OCI-LY7 (cell line): ENCODE results near the gene PDSS1. TPM values are rescaled to one million over a fixed set of nuclear protein-coding genes. Genes with fewer than 3 reads are reported as not detected.

Experiments
- BruUV-seq: library from RNA; stranded (reverse); fragments of 400-500 nt; replicated peaks from 2 replicates; lab custom pipeline; 2021; lab: Mats Ljungman, UMichigan
- CTCF ChIA-PET: fragments of 300-600 bp; sonication (Branson Sonifier 250); formaldehyde crosslinking; loops from one replicate; lab custom pipeline; 2022; ENCODE audit warnings: antibody characterized with exemption; ENCODE audit not compliant: unreplicated experiment; lab: Charles Lee
- POLR2A ChIA-PET: fragments of 300-600 bp; sonication (Branson Sonifier 250); formaldehyde crosslinking; loops from one replicate; lab custom pipeline; 2022; ENCODE audit warnings: antibody characterized with exemption; lab: Charles Lee
- DNase-seq: peaks from one replicate; pipeline ENCODE4 v3.0.0-alpha.2; 2015; ENCODE audit warnings: low spot score
- H2AFZ ChIP-seq: fragments of 200-600 bp; sonication (generic), shearing (Covaris generic); 2 replicates; pipeline ENCODE4 v1.6.1; 2014; ENCODE audit warnings: mild to moderate bottlenecking, antibody characterized with exemption, low read length, moderate library complexity
- H3K27ac ChIP-seq: fragments of 200-600 bp; sonication (generic); 2 replicates; pipeline ENCODE4 v1.5.1; 2014; ENCODE audit warnings: mixed run types, low read depth, mild to moderate bottlenecking, moderate library complexity, low read length, inconsistent platforms; ENCODE audit not compliant: poor library complexity, severe bottlenecking
- H3K36me3 ChIP-seq: fragments of 200-600 bp; sonication (generic); 2 replicates; pipeline ENCODE4 v1.6.1; 2014; ENCODE audit warnings: mild to moderate bottlenecking, antibody characterized with exemption, low read length, moderate library complexity, mixed read lengths; ENCODE audit not compliant: insufficient read depth
- H3K4me1 ChIP-seq: fragments of 200-600 bp; sonication (generic); 2 replicates; pipeline ENCODE4 v1.5.1; 2014; ENCODE audit warnings: mild to moderate bottlenecking, low read length; ENCODE audit not compliant: insufficient read depth, poor library complexity, severe bottlenecking
- H3K4me2 ChIP-seq: fragments of 200-600 bp; sonication (generic); 2 replicates; pipeline ENCODE4 v1.6.1; 2014; ENCODE audit warnings: mild to moderate bottlenecking, low read length
- H3K4me3 ChIP-seq: fragments of 200-600 bp; sonication (generic); 2 replicates; pipeline ENCODE4 v1.5.1; 2014; ENCODE audit warnings: mild to moderate bottlenecking, low read depth, low read length; ENCODE audit not compliant: poor library complexity, severe bottlenecking
- H3K79me2 ChIP-seq: fragments of 200-600 bp; sonication (generic); 2 replicates; pipeline ENCODE4 v1.6.1; 2016; ENCODE audit warnings: low read depth, mild to moderate bottlenecking, low read length, moderate library complexity, mixed read lengths; ENCODE audit not compliant: insufficient read depth
- H3K9me2 ChIP-seq: fragments of 200-600 bp; sonication (generic); 2 replicates; pipeline ENCODE4 v1.6.1; 2016; ENCODE audit warnings: mild to moderate bottlenecking, low read length, mixed read lengths; ENCODE audit not compliant: insufficient read depth
- H3K9me3 ChIP-seq: fragments of 200-600 bp; sonication (generic); 2 replicates; pipeline ENCODE4 v1.6.1; 2014; ENCODE audit warnings: mild to moderate bottlenecking, mixed run types, low read length, mixed read lengths
- H4K20me1 ChIP-seq: fragments of 200-600 bp; sonication (generic); 2 replicates; pipeline ENCODE4 v1.6.1; 2014; ENCODE audit warnings: mild to moderate bottlenecking, antibody characterized with exemption, low read length, moderate library complexity, mixed read lengths; ENCODE audit not compliant: insufficient read depth
- EZH2phosphoT487 ChIP-seq: fragments of 200-600 bp; sonication (generic); IDR thresholded peaks from 2 replicates; pipeline ENCODE4 v1.6.1; 2018; ENCODE audit warnings: low read depth, borderline replicate concordance, mild to moderate bottlenecking, mixed run types, antibody characterized with exemption, low read length, moderate library complexity, mixed read lengths
- intact Hi-C: fragments of 100-400 bp; cut with micrococcal nuclease; formaldehyde crosslinking; loops from one replicate; pipeline ENCODE4 v1.10.0; 2022; ENCODE audit not compliant: unreplicated experiment
- total RNA-seq, 2 experiments: library from RNA; depleted of rRNA in 1 of 2; stranded (reverse); fragments of >200 nt in 1 of 2; shearing (Covaris generic) in 1 of 2; gene quantifications; 2 replicates each; pipeline ENCODE4 v1.2.3, GENCODE V29; 2014 to 2022
- TF ChIP-seq, protein P1 (sequence below): fragments of 200-600 bp; sonication (generic); conservative IDR thresholded peaks from 2 replicates; pipeline ENCODE4 v1.5.1; 2014; ENCODE audit warnings: mild to moderate bottlenecking, antibody characterized with exemption, low read length, moderate library complexity, mixed read lengths

The PDSS1 gene
- total RNA-seq, 2 experiments from 2014 or later, result 16.9 to 20.4 TPM

DNA sequence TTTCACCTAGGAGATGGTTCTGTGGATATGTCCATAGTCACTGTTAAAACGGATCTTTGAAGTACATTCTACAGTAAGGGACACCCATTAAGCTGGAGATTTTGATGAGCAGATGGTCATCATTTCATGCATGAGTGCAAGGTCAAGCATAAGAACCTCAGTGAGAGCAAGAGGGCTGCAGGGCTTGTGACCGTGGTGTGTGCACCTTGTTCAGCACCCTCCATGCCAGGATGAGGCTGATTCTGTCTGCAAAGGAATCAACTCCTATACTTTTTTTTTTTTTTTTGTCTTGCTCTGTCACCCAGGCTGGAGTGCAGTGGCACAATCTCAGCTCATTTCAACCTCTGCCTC, 17.6 kb downstream of the PDSS1 start:
- CTCF ChIA-PET, result no interaction called here
- Histone ChIP-seq H2AFZ (no peak overlapping the region), H3K79me2 (no peaks in the 10 kb centered on the region), H3K4me2 (no peak overlapping the region), H3K4me1 (no peaks in the 10 kb centered on the region), H3K4me3 (no peak overlapping the region), H3K27ac (no peak overlapping the region), H3K9me2 (no peaks in the 10 kb centered on the region), H4K20me1 (no peaks in the 10 kb centered on the region), H3K9me3 (no peaks in the 10 kb centered on the region), H3K36me3 (peaks cover 83% of the 10 kb centered on the region)
- POLR2A ChIA-PET, result interaction anchor here (0.7 to 1.8 kb wide), 3 partner anchors 10 to 620 kb away, joined by 3 to 6 read pairs (median 4); no protein-coding TSS in a partner anchor
- no TSS peak for BruUV-seq
- intact Hi-C loops, result no loop called here
- no peak for DNase-seq
- TF ChIP-seq EZH2phosphoT487, result no peak
- TF ChIP-seq, protein P1, sequence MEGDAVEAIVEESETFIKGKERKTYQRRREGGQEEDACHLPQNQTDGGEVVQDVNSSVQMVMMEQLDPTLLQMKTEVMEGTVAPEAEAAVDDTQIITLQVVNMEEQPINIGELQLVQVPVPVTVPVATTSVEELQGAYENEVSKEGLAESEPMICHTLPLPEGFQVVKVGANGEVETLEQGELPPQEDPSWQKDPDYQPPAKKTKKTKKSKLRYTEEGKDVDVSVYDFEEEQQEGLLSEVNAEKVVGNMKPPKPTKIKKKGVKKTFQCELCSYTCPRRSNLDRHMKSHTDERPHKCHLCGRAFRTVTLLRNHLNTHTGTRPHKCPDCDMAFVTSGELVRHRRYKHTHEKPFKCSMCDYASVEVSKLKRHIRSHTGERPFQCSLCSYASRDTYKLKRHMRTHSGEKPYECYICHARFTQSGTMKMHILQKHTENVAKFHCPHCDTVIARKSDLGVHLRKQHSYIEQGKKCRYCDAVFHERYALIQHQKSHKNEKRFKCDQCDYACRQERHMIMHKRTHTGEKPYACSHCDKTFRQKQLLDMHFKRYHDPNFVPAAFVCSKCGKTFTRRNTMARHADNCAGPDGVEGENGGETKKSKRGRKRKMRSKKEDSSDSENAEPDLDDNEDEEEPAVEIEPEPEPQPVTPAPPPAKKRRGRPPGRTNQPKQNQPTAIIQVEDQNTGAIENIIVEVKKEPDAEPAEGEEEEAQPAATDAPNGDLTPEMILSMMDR, result no peak

DNA sequence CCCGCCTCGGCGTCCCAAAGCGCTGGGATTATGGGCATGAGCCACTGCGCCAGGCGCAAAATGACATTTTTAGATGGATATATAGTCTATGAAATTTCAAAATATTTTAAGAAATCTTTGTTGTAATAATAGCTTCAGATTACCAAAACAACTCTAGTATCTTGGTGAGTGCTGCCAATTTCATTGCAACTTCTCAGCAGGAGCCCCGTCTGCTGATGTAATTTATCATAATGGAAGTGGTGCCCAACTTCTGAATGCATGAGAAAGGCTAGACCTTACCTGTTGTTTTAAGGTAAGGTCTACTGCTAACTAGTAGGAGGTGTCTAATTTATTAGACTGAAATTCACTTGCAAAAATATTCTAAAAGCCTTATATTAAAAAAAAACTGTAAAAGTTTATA, 20.0 kb downstream of the PDSS1 start:
- peaks cover 88% of the 10 kb centered on the region for H3K36me3 ChIP-seq
- intact Hi-C loops, result no loop called here
- no peak overlapping the region for H3K4me3 ChIP-seq
- H3K79me2 ChIP-seq, result no peaks in the 10 kb centered on the region
- no peaks in the 10 kb centered on the region for H3K9me2 ChIP-seq
- no TSS peak for BruUV-seq
- H3K9me3 ChIP-seq, result no peaks in the 10 kb centered on the region
- DNase-seq, result no peak
- CTCF ChIA-PET, result no interaction called here
- no peak overlapping the region for H3K4me2 ChIP-seq
- TF ChIP-seq EZH2phosphoT487, result no peak
- TF ChIP-seq, protein P1, result no peak
- POLR2A ChIA-PET, result interaction anchor here (0.6 kb wide), 1 partner anchor 112 kb away, joined by 3 read pairs; no protein-coding TSS in a partner anchor
- no peak overlapping the region for H3K27ac ChIP-seq
- H4K20me1 ChIP-seq, result no peaks in the 10 kb centered on the region
- H3K4me1 ChIP-seq, result no peaks in the 10 kb centered on the region
- H2AFZ ChIP-seq, result no peak overlapping the region

DNA sequence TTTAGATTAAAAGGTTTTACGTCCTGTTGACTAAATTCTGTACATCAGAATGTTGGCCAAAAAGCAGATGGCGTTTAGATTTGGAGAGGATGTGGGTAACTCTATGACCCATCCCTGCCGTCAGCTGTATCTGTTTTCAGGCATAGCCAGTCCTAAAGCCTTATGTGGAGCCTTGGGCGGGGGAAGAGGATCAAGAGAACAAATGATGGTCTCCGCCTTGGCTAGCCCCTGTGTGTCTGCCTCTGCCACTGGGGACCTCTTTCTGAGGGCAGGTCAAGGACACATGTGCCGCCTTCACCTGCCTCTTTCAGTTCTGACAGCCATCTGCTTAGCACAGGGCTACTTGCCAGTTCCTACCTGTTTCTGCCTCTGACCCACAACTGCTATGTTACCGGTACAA, 24.1 kb downstream of the PDSS1 start:
- peaks cover 3% of the 10 kb centered on the region for H3K4me1 ChIP-seq
- intact Hi-C loops, result no loop called here
- TF ChIP-seq, protein P1, result no peak
- TF ChIP-seq EZH2phosphoT487, result no peak
- no TSS peak for BruUV-seq
- no peaks in the 10 kb centered on the region for H4K20me1 ChIP-seq
- H3K4me2 ChIP-seq, result no peak overlapping the region
- H3K27ac ChIP-seq, result no peak overlapping the region
- H3K4me3 ChIP-seq, result no peak overlapping the region
- no peaks in the 10 kb centered on the region for H3K79me2 ChIP-seq
- peaks cover 95% of the 10 kb centered on the region for H3K36me3 ChIP-seq
- CTCF ChIA-PET, result no interaction called here
- no peaks in the 10 kb centered on the region for H3K9me3 ChIP-seq
- POLR2A ChIA-PET, result no interaction called here
- no peak for DNase-seq
- no peaks in the 10 kb centered on the region for H3K9me2 ChIP-seq
- no peak overlapping the region for H2AFZ ChIP-seq
